Fibroblast of skin of left quadriceps (primary cell): ENCODE results near the gene OR5A1.

ENCODE experiments used
- DNase-seq, 2 experiments: peaks; one replicate each; pipeline ENCODE4 v3.0.0-alpha.2; 2013; ENCODE audit warnings: low read depth in 2 of 2

OR5A1 gene

DNA sequence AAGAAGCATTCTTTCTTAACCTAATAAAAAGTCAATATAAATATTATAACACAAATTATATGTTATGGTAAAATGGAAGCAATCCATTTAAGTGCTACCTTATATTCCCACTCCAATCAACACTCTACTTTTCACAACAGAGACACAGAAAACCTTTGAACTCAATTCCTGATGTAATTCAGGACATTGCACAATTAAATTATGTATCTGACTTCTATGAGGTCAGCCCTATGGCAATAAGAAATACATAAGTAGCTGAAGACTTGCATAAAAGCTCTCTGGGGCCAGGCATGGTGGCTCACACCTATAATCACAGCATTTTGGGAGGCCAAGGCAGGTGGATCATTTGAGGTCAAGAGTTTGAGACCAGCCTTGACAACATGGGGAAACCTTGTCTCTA is 43.6 kb downstream of the OR5A1 start:
- no peak for DNase-seq

DNA sequence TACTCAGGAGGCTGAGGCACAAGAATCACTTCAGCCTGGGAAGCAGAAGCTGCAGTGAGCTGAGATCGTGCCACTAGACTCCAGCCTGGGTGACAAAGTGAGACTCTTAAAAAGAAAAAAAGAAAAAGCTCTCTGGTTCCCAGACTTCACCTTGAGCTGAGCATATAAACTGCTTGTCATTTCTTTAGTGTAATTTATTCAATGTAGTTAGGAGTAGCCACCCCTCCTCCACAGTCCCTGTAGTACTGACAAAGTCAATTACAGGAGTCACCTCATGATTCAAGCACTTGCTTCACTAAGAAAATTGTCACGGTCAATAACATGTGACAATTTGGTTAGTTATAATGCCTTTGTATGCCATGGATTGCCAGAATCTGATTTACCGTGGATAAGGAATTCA is 44.1 kb downstream of the OR5A1 start:
- no peak for DNase-seq
